ENCODE data around the gene TSPAN6.

The TSPAN6 gene

GRCh38 chrX:100636321-100636991 is at the start of gene TSPAN6:
Gene TSPAN6, minus strand, starts transcription at chrX:100636806. Its CDS starts 112 bp downstream, at chrX:100636694.
- peak; percentile 60 to 67 for DNase-seq

GRCh38 chrX:100685997-100686305 is 49.3 kb upstream of the TSPAN6 start:
- DNase-seq, result no peak

GRCh38 chrX:100685284-100685996 is 48.8 kb upstream of the TSPAN6 start:
- peak; percentile 50 to 65 for DNase-seq

GRCh38 chrX:100682939-100683338 is 46.3 kb upstream of the TSPAN6 start:
- DNase-seq, result no peak

GRCh38 chrX:100681599-100681998 is 45.0 kb upstream of the TSPAN6 start:
- no peak for DNase-seq

GRCh38 chrX:100680756-100681155 is 44.1 kb upstream of the TSPAN6 start:
- no peak for DNase-seq

- no peak for DNase-seq
These were observed 41.1 kb upstream of the TSPAN6 start for GRCh38 chrX:100677611-100678181.

- DNase-seq, result no peak
These were observed 38.1 kb upstream of the TSPAN6 start for GRCh38 chrX:100674705-100675104.

- no peak for DNase-seq
These were observed 36.9 kb upstream of the TSPAN6 start for GRCh38 chrX:100673397-100673953.

- DNase-seq, result no peak
These were observed 36.4 kb upstream of the TSPAN6 start for GRCh38 chrX:100672966-100673365.

GRCh38 chrX:100663642-100664041 is 27.0 kb upstream of the TSPAN6 start:
- no peak for DNase-seq

- DNase-seq, result no peak
These were observed 26.2 kb upstream of the TSPAN6 start for GRCh38 chrX:100662796-100663195.

GRCh38 chrX:100662170-100662569 is 25.6 kb upstream of the TSPAN6 start:
- DNase-seq, result no peak

- DNase-seq, result no peak
These were observed 23.0 kb upstream of the TSPAN6 start for GRCh38 chrX:100659431-100660137.

GRCh38 chrX:100658941-100659381 is 22.4 kb upstream of the TSPAN6 start:
- no peak for DNase-seq

GRCh38 chrX:100654261-100654660 is 17.7 kb upstream of the TSPAN6 start:
- DNase-seq, result no peak

- DNase-seq, result no peak
These were observed 15.7 kb upstream of the TSPAN6 start for GRCh38 chrX:100652266-100652665.

GRCh38 chrX:100650841-100651240 is 14.2 kb upstream of the TSPAN6 start:
- no peak for DNase-seq

GRCh38 chrX:100649550-100650356 is 13.1 kb upstream of the TSPAN6 start:
- DNase-seq, result no peak

GRCh38 chrX:100648458-100649417 is 12.1 kb upstream of the TSPAN6 start:
- DNase-seq, result no peak

- DNase-seq, result no peak
These were observed 11.1 kb upstream of the TSPAN6 start for GRCh38 chrX:100647739-100648138.
